Colonic mucosa (tissue), 4 donors: ENCODE results near the gene APOBEC3H. TPM values are rescaled to one million over a fixed set of nuclear protein-coding genes. Genes with fewer than 3 reads are reported as not detected.

Experiments
- DNase-seq: peaks from one replicate; pipeline ENCODE4 v3.0.0-alpha.2; 2020
- H3K27ac ChIP-seq: fragments of 200-600 bp; one replicate; pipeline ENCODE4 v1.8.0; 2021
- H3K27me3 ChIP-seq: fragments of 200-600 bp; one replicate; pipeline ENCODE4 v1.8.0; 2021
- H3K36me3 ChIP-seq: fragments of 200-600 bp; one replicate; pipeline ENCODE4 v1.8.0; 2021
- H3K4me1 ChIP-seq: fragments of 200-600 bp; one replicate; pipeline ENCODE4 v1.8.0; 2021; ENCODE audit warnings: mild to moderate bottlenecking
- H3K4me3 ChIP-seq: fragments of 200-600 bp; one replicate; pipeline ENCODE4 v1.8.0; 2021
- H3K9ac ChIP-seq, 2 donors: one replicate each; pipeline ENCODE4 v1.7.0; 2013; ENCODE audit warnings: control low read depth in 2 of 2, low read depth in 2 of 2, low read length in 2 of 2
- H3K9me3 ChIP-seq: fragments of 200-600 bp; one replicate; pipeline ENCODE4 v1.8.0; 2021
- CTCF ChIP-seq: fragments of 200-600 bp; IDR thresholded peaks from one replicate; pipeline ENCODE4 v1.8.0; 2022; ENCODE audit warnings: antibody characterized with exemption, mild to moderate bottlenecking
- intact Hi-C: fragments of 100-400 bp; cut with DNase I; formaldehyde crosslinking; loops from one replicate; pipeline ENCODE4 v1.14.1; 2022
- total RNA-seq, 2 donors: library from RNA; stranded (reverse); fragmentation: NEBNext Ultra II Directional in 1 of 2; extraction: Animal tissue kit (Norgen Biotek cat#: 25700) in 1 of 2; gene quantifications; one replicate each; pipeline ENCODE4 v1.2.1, GENCODE V29; 2021
- donor health status: healthy.
- donor health status: DM: no; HTN: no; CAD: no.
- donor health status: DM: no; HTN: no; CAD: no.

The APOBEC3H gene
- total RNA-seq, 2 donors from 2014 or later: 0.45 TPM; not detected in 1

- DNase-seq: no peak
- H3K9me3 ChIP-seq: no peaks in the 10 kb centered on the region
- no peak overlapping the region for H3K9ac ChIP-seq
- intact Hi-C loops: no loop called here
- H3K4me1 ChIP-seq: no peaks in the 10 kb centered on the region
- no peak overlapping the region for H3K4me3 ChIP-seq
- TF ChIP-seq CTCF: no peak
- H3K27me3 ChIP-seq: no peaks in the 10 kb centered on the region
- H3K36me3 ChIP-seq: no peaks in the 10 kb centered on the region
- no peak overlapping the region for H3K27ac ChIP-seq
These were observed 41.4 kb downstream of the APOBEC3H start for GRCh38 chr22:39138357-39138997.

GRCh38 chr22:39139933-39140332, 42.9 kb downstream of the APOBEC3H start:
- H3K27me3 ChIP-seq: no peaks in the 10 kb centered on the region
- no peaks in the 10 kb centered on the region for H3K36me3 ChIP-seq
- intact Hi-C loops: no loop called here
- H3K27ac ChIP-seq: no peak overlapping the region
- H3K9me3 ChIP-seq: no peaks in the 10 kb centered on the region
- no peak overlapping the region for H3K4me3 ChIP-seq
- H3K9ac ChIP-seq: no peak overlapping the region
- TF ChIP-seq CTCF: no peak
- no peaks in the 10 kb centered on the region for H3K4me1 ChIP-seq
- DNase-seq: no peak

- peaks cover 5% of the 10 kb centered on the region for H3K4me1 ChIP-seq
These were observed 45.1 kb downstream of the APOBEC3H start for GRCh38 chr22:39142088-39142680.

GRCh38 chr22:39144101-39144767, 47.2 kb downstream of the APOBEC3H start:
- Histone ChIP-seq H3K27ac (peak overlapping the region; percentile 80), H3K4me3 (peak overlapping the region; percentile 90), H3K36me3 (no peaks in the 10 kb centered on the region), H3K9me3 (no peaks in the 10 kb centered on the region), H3K9ac (peak overlapping the region; percentile 92 to 96), H3K4me1 (peaks cover 5% of the 10 kb centered on the region), H3K27me3 (no peaks in the 10 kb centered on the region)
- DNase-seq: peak; percentile 64
- TF ChIP-seq CTCF: no peak
- intact Hi-C loops: no loop called here

More at GRCh38 chr22:39142088-39142680, 45.1 kb downstream of the APOBEC3H start:
- no peak for DNase-seq
- Histone ChIP-seq H3K9ac (no peak overlapping the region), H3K9me3 (no peaks in the 10 kb centered on the region), H3K27ac (no peak overlapping the region), H3K27me3 (no peaks in the 10 kb centered on the region), H3K36me3 (no peaks in the 10 kb centered on the region), H3K4me3 (no peak overlapping the region)
- TF ChIP-seq CTCF: no peak
- intact Hi-C loops: no loop called here

- TF ChIP-seq CTCF: no peak
- DNase-seq: no peak
- peak overlapping the region; percentile 80 for H3K27ac ChIP-seq
- no peaks in the 10 kb centered on the region for H3K36me3 ChIP-seq
- peaks cover 5% of the 10 kb centered on the region for H3K4me1 ChIP-seq
- peak overlapping the region; percentile 74 to 75 for H3K9ac ChIP-seq
- peak overlapping the region; percentile 90 for H3K4me3 ChIP-seq
- intact Hi-C loops: no loop called here
- no peaks in the 10 kb centered on the region for H3K9me3 ChIP-seq
- no peaks in the 10 kb centered on the region for H3K27me3 ChIP-seq
These were observed 49.4 kb downstream of the APOBEC3H start for GRCh38 chr22:39146256-39147101.
